ENCODE data around the gene CFAP77. TPM values are rescaled to one million over a fixed set of nuclear protein-coding genes. Genes with fewer than 3 reads are reported as not detected.

CFAP77 gene
- total RNA-seq, 4 donors from 2014 or later = not detected

GRCh38 chr9:132502480-132502879 is 92.5 kb downstream of the CFAP77 start:
- H3K27ac ChIP-seq (replicated peaks in 1 of 4) = no peak overlapping the region
- TF ChIP-seq CTCF (IDR thresholded peaks at IDR 0.05) = no peak
- intact Hi-C loops (cut with DNase I) = no loop called here
- WGBS = 94% methylated on average over 12 of the region's 12 CpGs
- no peak overlapping the region for H3K4me3 ChIP-seq
- H3K4me1 ChIP-seq = peaks cover 0 to 6% (median 0%) of the 10 kb centered on the region in 4 donors
- no peak for DNase-seq (ENCODE audit: extremely low spot score)
- H3K9me3 ChIP-seq = no peaks in the 10 kb centered on the region
- H3K27me3 ChIP-seq = peaks cover 0 to 96% (median 0%) of the 10 kb centered on the region in 4 donors
- H3K36me3 ChIP-seq = no peaks in the 10 kb centered on the region

GRCh38 chr9:132503116-132503515 is 93.1 kb downstream of the CFAP77 start:
- DNase-seq (ENCODE audit: extremely low spot score) = no peak
- TF ChIP-seq POLR2AphosphoS5 (IDR thresholded peaks at IDR 0.05) (no peak), POLR2A (IDR thresholded peaks at IDR 0.05; ENCODE audit: low read depth) (no peak), EP300 (IDR thresholded peaks at IDR 0.05) (no peak), CTCF (IDR thresholded peaks at IDR 0.05) (no peak)
- Histone ChIP-seq H3K4me1 (peaks cover 0 to 6% (median 0%) of the 10 kb centered on the region in 4 donors), H3K27me3 (peaks cover 0 to 96% (median 0%) of the 10 kb centered on the region in 4 donors), H3K36me3 (no peaks in the 10 kb centered on the region), H3K4me3 (no peak overlapping the region), H3K27ac (replicated peaks in 1 of 4) (no peak overlapping the region), H3K9me3 (no peaks in the 10 kb centered on the region)
- intact Hi-C loops (cut with DNase I) = no loop called here
- 92% methylated on average over 6 of the region's 6 CpGs for WGBS

GRCh38 chr9:132504488-132504887 is 94.5 kb downstream of the CFAP77 start:
- H3K4me3 ChIP-seq = no peak overlapping the region
- no peak for TF ChIP-seq POLR2A (IDR thresholded peaks at IDR 0.05; ENCODE audit: low read depth)
- H3K4me1 ChIP-seq = peaks cover 0 to 6% (median 0%) of the 10 kb centered on the region in 4 donors
- no peak overlapping the region for H3K27ac ChIP-seq (replicated peaks in 1 of 4)
- intact Hi-C loops (cut with DNase I) = no loop called here
- H3K9me3 ChIP-seq = no peaks in the 10 kb centered on the region
- H3K27me3 ChIP-seq = peaks cover 0 to 96% (median 0%) of the 10 kb centered on the region in 4 donors
- H3K36me3 ChIP-seq = no peaks in the 10 kb centered on the region
- no peak for DNase-seq (ENCODE audit: extremely low spot score)
- WGBS = 76% methylated on average over 9 of the region's 9 CpGs

DNA sequence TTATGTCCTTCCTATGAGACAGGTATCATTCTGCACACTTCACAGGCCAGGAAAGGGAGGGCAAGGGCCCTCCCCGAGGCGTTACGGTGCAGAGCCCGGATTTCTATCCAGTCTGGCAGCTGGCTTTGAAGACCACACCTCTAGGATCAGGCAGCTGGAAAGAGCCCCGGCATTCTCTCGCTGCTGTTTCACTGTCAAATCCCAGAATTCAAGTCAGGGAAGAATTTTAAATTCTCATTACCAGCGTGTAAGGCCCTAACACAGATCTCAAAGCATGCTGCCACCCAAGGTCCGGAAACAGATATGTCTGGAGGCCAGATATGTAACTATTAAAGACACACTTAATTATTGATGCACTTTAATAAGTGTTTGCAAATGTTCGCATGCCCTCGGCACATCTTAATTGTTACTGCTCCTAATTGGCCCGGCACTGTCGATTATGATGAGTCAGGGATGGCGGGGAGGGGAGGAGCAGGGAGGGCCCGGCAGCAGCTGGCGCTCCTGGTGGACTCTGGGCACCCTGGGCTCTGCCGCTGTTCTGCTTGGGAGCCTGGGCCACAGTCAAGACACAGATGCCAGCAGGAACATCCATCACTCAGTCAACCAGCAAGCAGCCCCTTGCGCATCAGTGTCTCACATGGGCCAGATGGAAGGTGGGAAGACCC is 96.1 kb downstream of the CFAP77 start:
- Histone ChIP-seq H3K4me1 (peaks cover 0 to 6% (median 0%) of the 10 kb centered on the region in 4 donors), H3K27ac (replicated peaks in 1 of 4) (no peak overlapping the region), H3K4me3 (no peak overlapping the region), H3K36me3 (no peaks in the 10 kb centered on the region), H3K9me3 (no peaks in the 10 kb centered on the region), H3K27me3 (peaks cover 0 to 99% (median 0%) of the 10 kb centered on the region in 4 donors)
- intact Hi-C loops (cut with DNase I) = loop anchor here (5.0 kb wide), 1 partner anchor 66 kb away; no protein-coding TSS in a partner anchor
- DNase-seq (ENCODE audit: extremely low spot score) = no peak
- 60% methylated on average over 11 of the region's 17 CpGs for WGBS
- no peak for TF ChIP-seq POLR2AphosphoS5 (IDR thresholded peaks at IDR 0.05)
- no peak for TF ChIP-seq CTCF (IDR thresholded peaks at IDR 0.05)
- TF ChIP-seq POLR2A (IDR thresholded peaks at IDR 0.05; ENCODE audit: low read depth) = no peak
- TF ChIP-seq EP300 (IDR thresholded peaks at IDR 0.05) = no peak

GRCh38 chr9:132506977-132507669 is 97.1 kb downstream of the CFAP77 start:
- intact Hi-C loops (cut with DNase I) = loop anchor here (5.0 kb wide), 1 partner anchor 65 kb away; no protein-coding TSS in a partner anchor
- 51% methylated on average over 8 of the region's 9 CpGs for WGBS
- H3K4me3 ChIP-seq = no peak overlapping the region
- DNase-seq (ENCODE audit: extremely low spot score) = no peak
- H3K27ac ChIP-seq (replicated peaks in 1 of 4) = no peak overlapping the region
- TF ChIP-seq POLR2A (IDR thresholded peaks at IDR 0.05; ENCODE audit: low read depth) = no peak
- TF ChIP-seq POLR2AphosphoS5 (IDR thresholded peaks at IDR 0.05) = no peak
- TF ChIP-seq EP300 (IDR thresholded peaks at IDR 0.05) = no peak
- TF ChIP-seq CTCF (IDR thresholded peaks at IDR 0.05) = no peak
- no peaks in the 10 kb centered on the region for H3K36me3 ChIP-seq
- H3K9me3 ChIP-seq = no peaks in the 10 kb centered on the region
- peaks cover 0 to 6% (median 0%) of the 10 kb centered on the region in 4 donors for H3K4me1 ChIP-seq
- H3K27me3 ChIP-seq = peaks cover 0 to 99% (median 0%) of the 10 kb centered on the region in 4 donors
